Activated T-helper 1 cell treated with Interleukin-2 at 50 U/mL for 16 hours (primary cell): ENCODE measurements around the gene TFAP2D.

ENCODE experiments used
- DNase-seq: peaks from one replicate; pipeline ENCODE4 v3.0.0-alpha.2; 2020; ENCODE audit warnings: low read depth

The TFAP2D gene

DNA sequence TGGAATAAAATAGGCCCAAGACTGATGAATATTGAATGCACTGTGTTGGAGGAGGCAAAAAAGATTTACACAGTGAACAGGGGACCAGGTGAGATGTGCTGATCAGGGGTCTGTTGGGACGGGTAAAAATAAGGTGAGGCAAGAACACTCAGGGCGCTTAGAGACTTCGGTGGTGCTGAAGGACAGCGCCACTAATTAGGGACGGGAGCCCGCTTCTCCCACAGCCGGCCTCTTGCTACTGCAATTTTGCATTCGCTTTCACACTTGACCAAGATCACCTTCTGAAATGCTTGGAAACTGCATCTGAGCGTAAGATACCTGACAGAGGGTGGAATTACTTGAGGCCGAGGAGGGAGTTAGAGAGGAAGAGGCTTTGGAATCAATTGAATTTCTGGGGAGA, 7.3 kb downstream of the TFAP2D start:
- DNase-seq: no peak

DNA sequence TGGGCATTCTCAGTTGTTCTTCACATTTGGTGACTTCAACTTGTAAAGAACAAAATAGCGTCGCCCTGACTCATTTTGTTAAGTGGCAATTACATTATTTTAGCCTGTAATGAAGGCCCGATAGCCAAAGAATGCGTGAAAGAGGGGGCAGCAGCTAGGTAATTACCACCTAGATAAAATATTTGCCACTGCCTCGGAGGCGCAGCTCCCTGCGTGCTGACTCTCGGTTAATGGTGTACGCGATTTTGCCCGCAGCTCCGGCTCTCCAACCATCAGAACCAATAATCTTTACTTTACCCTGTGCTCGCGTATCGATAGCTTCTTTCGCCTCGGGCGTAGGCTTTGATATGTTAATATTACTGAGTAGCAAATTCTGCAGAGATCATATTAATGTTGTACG, 8.7 kb downstream of the TFAP2D start:
- DNase-seq: no peak

DNA sequence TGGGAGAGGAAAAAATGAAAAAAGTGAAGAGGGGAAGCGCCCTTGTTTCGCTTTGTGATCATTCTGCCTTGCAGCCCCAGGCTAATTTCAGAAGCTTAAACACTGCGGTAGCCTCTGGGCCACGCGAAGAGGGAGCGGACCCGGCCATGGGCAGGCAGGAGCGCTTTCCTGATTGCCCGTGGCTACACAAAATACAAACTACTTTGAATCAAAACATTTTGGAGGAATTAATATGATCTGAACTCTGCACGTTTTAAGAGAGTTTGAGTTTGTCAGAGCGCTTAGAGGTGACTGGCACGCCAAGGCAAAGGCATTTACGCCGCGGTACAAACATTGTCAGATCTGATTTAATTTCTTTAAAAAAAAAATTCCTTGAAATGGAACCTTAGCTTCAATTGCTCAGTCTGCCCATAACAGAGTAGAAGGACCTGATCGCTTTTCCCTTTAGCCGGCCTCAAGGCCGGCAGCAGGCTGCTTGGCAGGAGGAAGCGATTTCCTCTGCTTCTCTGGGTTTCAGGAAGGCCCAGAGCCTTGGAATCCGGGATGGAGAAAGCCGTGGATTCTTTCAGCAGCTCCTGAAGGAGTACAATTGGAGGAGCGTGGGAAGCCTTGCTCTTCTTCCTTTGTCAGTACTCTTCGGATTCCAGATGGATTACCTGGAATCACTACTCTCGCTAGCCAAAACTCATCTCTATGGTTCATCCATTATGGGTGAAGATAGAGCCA, 9.7 kb downstream of the TFAP2D start:
- no peak for DNase-seq

DNA sequence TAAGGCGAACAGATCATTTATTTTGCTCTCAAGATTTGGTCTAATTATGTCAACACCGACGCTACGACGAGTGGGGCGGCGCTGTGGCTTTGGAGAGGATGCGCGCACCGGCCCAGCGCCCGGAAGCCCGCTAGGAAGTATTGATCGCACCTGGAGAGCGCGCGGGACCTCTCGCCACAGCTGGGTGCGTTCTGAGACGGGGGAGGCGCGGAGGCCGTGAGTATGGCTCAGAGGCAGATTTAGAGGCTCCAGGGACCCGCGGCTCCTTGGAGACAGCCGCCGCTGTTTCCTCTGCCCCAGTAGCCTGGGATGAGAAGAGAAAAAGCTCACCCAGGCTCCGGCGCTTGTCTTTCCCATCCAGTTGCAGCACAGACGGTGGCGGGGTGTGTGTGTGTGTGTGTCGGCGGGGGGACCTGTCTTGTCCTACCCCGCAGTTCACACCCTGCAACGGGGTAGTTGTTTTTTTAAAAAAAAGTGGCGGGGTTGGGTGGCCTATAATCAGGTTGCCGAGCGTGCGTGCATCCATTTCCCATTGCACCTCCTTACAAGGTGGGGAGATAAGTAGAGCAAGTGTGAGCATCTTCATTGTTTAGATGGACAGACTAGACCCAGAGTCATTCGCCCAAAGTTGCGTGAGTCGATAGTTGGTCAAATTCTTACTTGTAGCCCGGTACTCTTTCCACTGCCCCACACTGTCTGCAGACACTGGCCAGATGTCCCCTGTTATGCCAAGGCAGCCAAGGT, 11.2 kb downstream of the TFAP2D start:
- DNase-seq: no peak

DNA sequence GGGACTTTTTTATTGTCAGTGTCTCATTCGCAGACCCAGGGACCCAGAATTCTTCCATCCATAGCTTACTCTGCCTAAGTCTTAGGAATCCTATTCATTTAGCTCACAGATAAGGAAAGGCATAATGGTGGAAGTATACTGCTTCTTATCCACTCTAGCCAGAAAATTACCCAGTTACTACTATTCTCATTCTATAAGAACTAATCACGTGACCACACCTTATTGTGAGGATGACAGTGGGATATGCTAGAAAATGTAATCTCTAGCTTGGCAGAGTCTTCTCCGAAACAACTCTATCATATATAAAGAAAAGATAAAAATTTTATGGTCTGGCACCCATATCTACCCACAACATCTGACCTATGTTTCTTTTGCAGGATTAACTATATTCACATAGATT, 21.2 kb downstream of the TFAP2D start:
- DNase-seq: no peak

DNA sequence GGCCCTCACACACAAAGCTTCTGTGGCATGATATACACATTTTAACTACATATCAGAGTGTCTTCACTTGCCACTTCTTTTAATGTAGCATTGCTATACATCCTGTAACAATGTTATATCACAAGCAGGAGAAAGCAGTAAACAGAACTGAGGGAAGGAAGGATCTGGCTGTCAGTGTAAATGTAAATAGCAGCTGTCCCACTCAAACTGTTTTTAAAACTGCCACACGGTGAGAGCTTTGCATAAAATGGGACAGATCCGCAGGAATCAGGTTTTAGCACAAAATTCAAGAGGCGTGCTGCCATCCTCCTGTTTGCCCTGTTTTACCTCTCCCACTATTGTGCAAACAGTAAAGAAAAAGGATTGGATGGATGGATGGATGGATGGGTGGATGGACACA, 28.8 kb downstream of the TFAP2D start:
- DNase-seq: no peak

DNA sequence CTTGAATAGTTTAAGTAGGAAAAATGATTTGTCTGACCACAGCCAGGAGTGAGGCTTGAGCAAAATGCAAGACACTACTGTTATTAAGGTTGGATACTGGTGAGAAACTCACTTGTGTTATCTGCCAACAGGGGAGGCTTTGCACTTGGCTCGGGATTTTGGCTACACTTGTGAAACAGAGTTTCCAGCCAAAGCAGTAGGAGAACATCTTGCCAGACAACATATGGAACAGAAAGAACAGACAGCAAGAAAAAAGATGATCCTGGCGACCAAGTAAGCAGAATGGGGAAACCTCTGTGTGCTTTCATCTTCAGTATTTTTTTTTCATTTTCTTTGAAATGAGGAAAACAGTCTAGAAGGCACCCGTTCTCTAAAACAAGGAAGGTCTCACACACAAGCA, 31.6 kb downstream of the TFAP2D start:
- no peak for DNase-seq

DNA sequence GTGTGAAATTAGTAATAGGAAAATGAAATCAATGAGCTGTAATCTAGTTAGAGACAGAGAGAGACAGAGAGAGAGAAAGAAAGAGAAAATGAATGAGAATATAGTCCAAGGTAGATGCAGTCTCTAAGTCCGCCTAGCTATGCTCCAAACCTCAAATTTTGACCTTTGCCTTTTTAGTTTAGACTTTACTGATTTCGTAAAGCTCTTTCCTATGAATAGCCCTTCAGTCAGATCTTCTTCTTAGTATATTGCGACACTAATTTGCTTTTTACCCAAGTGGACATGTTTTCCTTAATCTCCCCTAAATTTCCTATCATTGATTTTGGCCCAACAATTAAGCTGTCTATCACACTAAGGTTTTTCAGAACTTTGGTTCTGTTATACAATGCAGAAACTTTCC, 49.5 kb downstream of the TFAP2D start:
- DNase-seq: no peak

DNA sequence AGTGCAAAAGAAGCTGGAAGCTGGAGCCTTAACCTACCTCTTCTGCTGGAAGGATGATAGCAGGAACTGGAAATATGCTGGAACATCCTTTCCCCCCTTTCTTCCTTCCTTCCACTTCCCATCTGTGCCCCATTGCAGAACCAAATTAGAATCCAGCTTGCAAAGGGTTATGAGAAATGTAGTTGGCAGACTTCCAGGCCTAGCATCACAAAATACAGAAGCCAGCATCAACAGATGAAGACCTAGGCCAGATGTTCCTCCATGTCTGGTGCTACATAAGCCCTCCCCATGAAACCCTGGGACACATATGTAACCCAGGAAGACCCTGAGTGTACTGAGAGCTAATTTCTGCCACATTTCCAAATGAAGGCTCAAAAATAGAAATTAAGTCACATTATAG, 65.4 kb downstream of the TFAP2D start:
- DNase-seq: no peak

DNA sequence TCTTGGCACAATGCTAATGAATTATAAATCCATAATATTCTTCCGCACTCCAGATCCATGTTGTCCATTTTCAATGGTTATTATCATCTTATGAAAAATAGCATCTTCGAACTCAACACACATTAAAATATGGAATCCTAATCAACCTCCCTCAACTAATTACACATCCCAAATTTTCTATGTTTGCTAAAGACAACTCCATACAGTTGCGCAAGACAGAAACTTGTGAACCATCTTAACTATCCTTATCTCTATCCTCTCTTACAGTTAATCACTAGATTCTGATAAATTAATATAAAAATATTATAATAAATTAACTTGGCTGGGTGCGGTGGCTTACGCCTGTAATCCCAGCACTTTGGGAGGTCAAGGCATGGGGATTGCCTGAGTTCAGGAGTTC, 67.1 kb downstream of the TFAP2D start:
- no peak for DNase-seq

DNA sequence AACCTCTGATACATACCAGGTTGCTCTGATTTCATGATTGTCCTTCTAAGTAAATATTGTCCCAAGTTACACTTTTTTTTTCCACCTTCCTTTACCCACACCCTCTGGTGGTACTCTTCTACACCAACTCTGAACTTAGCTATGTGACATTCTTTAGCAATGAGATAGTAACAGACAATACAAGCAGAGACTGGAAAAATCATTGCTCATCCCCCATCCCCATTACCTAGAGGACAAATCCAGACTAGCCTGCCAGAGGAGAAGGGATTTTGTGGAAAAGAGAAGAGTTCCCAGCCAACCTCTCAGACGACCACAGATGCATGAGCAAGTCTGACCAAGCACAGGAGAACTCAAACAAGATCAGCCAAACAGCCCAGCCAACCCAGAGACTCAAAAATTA, 72.6 kb downstream of the TFAP2D start:
- DNase-seq: no peak

DNA sequence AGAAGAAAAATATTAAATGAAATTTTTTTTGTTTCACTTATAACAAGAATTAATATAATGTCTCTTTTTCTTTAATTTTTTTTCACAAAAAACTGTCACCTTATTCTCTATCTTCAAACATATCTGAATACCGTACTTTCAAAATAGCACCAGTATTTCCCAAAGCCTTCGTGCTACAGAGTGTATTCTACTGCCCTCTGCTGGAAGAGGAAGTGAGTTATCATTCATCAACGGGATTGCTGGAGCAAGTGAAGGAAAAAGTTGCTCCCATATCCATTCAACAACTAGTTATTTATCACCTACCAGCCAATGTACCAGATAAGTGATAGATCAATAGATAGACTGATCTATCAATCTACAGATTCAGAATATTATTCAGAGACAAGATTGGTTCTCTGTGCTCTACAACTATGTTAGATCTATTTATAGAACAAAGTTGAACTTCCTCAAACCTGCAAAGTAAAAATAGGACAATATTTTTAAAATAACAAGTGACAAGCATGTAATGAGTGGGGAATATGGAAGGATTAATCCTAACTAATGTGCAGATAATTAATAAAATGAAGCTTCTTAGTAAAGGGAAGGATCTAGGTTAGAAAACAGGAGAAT, 78.7 kb downstream of the TFAP2D start:
- DNase-seq: no peak

DNA sequence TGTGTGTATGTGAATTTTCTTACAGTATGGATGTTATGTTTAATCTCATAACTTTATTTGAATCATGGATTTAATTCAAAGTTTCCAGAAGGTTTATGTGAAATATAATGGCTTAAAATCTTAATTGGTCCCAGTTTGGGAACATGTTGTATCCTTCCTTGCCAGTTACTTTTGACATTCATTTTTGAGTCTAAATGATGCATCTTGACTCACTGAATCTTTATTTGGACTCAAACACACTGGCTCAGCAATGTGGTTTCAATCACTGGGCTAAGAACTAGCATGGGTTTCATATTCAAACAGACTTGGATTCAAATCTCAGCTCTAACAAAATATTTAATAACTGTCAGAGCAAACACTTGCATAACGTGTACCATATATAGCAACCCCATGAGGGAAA, 79.4 kb downstream of the TFAP2D start:
- DNase-seq: no peak

DNA sequence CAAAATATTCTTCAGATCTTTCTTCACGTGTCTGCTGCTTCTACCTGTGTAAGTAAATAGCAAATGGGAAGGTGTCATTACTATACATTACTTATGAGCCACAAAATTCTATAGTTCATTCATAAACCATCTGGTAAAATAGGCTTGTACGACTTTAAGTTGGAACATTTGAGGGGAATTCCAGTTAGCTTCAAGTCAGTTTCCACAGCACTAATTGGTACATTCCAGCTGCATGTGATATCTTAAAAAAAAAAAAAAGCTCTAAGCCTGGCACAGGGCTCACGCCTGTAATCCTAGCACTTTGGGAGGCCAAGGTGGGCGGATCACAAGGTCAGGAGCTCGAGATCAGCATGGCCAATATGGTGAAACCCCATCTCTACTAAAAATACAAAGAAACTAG, 82.2 kb downstream of the TFAP2D start:
- no peak for DNase-seq

DNA sequence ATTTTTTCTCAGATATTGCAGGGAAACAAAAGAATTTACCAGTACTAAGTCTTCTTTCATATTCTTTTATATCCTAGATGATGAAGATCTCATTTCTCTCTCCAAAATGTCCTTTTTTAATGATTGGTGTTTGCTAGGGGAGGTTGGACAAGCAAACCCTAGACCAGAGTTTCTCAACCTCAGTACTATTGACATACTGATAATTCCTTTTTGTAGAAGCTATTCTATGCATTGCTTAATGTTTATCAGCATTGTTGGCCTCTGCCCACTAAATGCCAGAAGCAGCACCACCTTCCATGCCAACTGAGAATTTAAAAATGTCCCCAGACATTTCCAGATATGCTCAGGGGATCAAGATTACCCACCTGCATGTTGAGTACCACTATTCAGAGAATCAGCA, 91.0 kb downstream of the TFAP2D start:
- no peak for DNase-seq

DNA sequence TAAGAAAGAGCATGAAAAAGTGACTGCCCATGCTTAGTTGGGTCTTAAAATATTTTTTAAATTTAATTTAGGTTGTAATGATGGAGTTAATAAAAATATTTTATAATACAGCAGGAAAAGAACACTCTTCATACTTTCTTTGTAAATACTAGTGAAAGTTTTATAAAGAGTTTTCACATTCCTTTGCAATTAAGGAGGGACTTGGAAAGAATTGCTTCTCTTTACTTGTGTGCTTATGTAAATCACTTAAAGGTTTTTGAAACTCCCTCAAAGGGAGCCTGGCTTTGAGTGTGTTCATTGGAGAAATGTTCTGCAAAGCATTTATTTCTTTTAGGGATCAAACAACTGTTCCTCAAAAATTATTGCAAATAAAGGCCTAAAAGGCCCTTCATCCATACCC, 93.7 kb downstream of the TFAP2D start:
- DNase-seq: no peak

DNA sequence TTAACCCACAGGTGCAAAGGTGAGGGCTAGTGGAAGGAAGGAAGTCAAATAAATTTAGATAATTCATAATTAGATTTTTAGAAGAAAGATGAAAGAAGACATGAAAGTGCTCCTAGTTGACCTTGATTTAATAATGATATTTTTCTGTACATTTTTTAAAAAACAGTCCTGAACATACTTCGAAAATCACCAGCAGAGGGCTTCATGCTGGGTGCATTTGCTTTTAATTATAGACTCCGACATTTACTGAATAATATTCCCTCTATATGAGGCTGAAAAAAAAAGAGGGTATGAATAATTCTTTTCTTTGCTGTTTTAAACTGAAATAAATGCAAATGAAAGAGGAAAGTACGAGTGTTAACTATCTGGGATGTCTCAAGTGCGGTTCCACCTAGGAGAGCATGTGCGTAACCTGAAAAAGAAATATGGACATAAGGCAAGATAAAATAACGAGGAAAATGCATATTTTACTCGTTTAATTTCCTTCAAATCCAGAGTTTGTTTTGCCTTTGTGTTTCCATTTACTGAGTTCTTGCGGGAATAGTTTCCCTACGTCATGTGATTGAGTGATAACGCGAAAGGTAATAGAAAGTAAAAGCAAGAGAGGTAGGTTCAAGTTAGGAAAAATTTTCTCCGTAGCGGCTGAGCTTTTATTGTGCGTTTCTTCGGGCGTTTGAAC, 102.2 kb downstream of the TFAP2D start:
- DNase-seq: no peak

DNA sequence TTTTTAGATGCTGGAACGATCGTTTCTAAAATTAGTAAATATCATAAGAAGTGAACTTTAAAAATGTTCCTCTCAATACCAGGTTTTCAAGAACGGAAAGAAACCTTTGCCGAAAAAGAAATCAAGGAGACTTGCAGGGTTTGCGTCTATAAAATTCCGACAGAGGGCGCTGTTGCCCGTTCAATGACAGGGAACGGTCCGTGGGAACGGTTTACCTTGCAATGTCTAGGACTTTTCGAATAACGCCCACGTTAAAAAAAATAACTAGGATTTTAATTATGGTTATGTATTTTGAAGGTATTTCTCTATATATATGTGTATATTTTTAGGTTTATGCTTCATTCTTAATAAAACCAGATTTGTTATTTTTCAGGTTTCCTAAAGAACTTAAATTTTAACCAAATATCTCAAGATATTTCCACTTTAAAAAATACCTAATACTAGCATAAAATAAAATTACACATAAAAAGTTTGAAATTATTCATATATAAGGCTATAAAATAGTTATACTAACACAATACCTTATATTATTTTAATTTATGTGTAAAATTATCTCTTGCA, 102.9 kb downstream of the TFAP2D start:
- DNase-seq: peak; percentile 2

DNA sequence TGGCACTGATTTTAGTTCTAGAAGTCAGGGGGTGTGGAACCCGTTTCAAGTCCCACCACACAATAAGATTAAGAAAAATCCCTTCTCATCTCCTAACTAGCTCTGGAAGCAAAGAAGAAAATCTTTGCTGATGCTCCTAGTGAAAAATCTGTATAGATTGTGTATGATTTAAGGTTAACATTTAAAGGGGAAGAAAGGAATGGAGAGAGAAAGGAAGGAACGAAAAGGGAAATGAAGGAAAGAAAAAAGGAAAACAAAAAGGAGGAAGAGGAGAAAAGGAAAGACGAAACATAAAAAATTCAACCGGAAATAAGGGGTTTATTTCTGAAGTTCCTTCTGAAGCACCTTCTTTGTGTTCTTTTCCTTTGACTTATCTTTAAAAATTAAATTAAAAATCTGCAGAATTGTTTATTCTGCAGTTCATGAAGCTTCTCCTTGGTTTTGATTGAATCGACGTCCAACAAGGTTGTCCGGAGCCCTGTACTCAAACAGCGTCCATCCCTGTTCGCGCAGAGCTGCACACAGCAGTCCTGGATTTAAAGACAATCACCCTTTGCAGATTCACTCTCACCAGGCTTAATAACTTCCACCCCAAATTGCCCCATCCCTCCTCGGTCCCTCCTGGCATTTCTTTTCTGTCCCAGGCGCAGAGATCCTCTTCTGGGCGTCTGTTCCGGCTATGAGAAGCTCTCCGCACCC, 103.8 kb downstream of the TFAP2D start:
- no peak for DNase-seq

DNA sequence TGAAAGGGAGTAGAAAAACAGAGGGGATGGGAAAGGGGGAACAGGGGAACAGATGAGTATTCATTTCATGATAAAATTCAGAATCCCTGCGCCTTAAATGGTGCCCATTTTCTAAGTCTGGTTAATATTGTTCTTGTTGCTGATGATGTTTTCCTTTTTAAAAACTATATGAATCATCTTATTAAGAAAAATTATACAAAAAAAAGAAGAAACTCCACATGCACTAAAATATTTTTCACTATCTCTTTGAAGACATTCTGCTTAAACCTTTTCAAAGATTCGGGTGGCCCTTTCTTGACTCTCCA, 104.3 kb downstream of the TFAP2D start:
- no peak for DNase-seq

DNA sequence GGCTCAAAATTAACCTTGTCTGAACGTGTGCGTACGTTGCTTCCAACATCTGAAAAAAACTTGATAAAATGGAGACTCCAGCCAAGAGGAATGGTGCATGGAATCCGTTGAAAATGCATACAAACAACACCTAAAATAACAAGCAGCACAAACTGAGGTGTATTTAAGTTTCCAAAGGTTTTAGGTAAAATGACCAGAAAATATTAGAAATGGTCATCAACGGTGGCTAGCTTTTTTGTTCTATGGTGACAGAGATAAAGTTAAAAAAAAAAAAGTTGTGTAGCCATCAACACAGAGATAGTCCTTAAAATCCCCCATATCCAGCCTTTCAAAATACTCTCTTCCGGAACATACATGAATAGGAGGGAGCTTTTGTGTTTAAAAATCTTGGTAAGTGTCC, 104.7 kb downstream of the TFAP2D start:
- no peak for DNase-seq

DNA sequence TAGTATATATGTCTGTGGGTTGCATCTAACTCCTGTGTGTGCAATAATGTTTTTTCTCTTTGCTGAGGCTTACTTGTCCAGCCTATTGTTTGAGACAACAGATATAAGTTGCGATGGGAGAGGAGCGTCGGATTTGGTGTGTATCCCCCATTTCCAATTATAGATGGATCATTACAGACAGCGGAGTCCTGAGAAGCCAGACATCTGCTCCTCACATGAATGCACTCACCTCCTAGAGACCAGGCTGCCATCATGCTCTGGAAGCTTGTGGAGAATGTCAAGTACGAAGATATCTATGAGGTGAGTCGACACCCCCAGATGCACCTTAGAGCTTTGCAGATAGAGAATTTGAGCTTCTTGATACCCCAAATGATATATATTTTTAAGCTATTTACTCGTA, 105.3 kb downstream of the TFAP2D start, which contains the start of gene TFAP2B:
TSS of gene TFAP2B (plus strand) at position 199 of the 400 bp plus-strand sequence. CDS start at position 220, 21 bp downstream.
- DNase-seq: no peak
